ENCODE measurements around the gene INTS14.

DNA sequence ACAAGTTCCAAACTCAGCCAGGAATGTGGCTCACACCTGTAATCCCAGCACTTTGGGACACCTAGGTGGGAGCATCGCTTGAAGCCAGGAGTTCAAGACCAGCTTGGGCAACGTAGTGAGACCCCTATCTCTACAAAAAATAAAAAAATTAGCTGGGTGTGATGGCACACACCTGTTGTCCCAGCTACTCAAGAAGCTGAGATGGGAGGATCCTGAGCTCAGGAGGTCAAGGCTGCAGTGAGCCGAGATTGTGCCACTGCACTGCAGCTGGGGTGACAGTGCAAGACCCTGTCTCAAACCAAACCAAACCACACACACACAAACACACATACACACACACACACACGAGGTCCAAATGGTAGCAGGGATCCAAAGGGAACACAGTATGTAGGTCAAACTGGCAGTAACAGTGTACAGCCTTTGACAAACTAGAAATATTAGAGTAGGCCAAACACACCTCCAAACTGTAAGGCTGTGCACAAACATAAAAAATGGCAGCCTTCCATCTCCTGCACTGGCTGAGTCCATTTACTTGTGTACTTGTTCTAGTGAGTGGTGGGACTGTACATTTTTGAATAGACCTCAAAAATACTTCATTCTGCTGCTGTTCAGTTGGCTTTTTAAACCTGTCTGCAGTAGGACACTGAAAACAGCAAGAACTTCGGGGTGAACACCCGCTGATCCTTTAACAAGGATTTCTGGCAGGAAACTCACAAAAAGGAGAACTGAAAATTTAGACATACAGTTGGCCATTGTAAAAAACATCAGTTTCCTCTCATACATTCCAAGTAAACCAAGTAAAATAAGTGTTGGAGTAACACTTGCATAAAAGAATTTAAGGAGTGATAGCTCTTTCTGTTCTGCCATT lies 33.6 kb downstream of the INTS14 start:
- TF ChIP-seq USF2 (IDR thresholded peaks at IDR 0.05; ENCODE audit: low read length) (no peak), CTCF (IDR thresholded peaks at IDR 0.05; ENCODE audit: control extremely low read depth in 1 of 3, insufficient read depth in 1 of 3, low read depth in 1 of 3, low read length in 3 of 3) (no peak), TEAD4 (IDR thresholded peaks at IDR 0.05; ENCODE audit: low read depth, low read length) (no peak), POLR2A (IDR thresholded peaks at IDR 0.05; ENCODE audit: control extremely low read depth in 1 of 2, low read depth in 2 of 2, low read length in 2 of 2) (no peak; a peak in 1 of 3 replicates), EZH2 (IDR thresholded peaks at IDR 0.05; ENCODE audit: low read depth, low read length, severe bottlenecking) (no peak), POLR2AphosphoS5 (IDR thresholded peaks at IDR 0.05; ENCODE audit: low read depth, low read length) (peak; percentile 76), MAFK (IDR thresholded peaks at IDR 0.05; ENCODE audit: low read depth, low read length) (no peak), SIX5 (IDR thresholded peaks at IDR 0.05; ENCODE audit: low read depth, low read length) (no peak), MAX (IDR thresholded peaks at IDR 0.05) (no peak), PHF8 (conservative IDR thresholded peaks at IDR 0.05; ENCODE audit: low read depth, low read length) (no peak), HDAC6 (IDR thresholded peaks at IDR 0.05; ENCODE audit: low read depth, low read length) (no peak), RAD21 (IDR thresholded peaks at IDR 0.05 in 1 of 2, conservative IDR thresholded peaks at IDR 0.05 in 1 of 2; ENCODE audit: low read depth in 2 of 2, low read length in 2 of 2) (no peak), CHD1 (IDR thresholded peaks at IDR 0.05; ENCODE audit: low read depth, low read length) (no peak), SIN3A (conservative IDR thresholded peaks at IDR 0.05 in 1 of 2, IDR thresholded peaks at IDR 0.05 in 1 of 2; ENCODE audit: low read depth in 1 of 2, low read length in 2 of 2) (no peak)
